ENCODE results near the gene ZNF302. TPM values are rescaled to one million over a fixed set of nuclear protein-coding genes. Genes with fewer than 3 reads are reported as not detected.

Gene ZNF302
- total and polyA plus RNA-seq, 10 donors, result 18.9 to 36.1 (median 29.3) TPM

DNA sequence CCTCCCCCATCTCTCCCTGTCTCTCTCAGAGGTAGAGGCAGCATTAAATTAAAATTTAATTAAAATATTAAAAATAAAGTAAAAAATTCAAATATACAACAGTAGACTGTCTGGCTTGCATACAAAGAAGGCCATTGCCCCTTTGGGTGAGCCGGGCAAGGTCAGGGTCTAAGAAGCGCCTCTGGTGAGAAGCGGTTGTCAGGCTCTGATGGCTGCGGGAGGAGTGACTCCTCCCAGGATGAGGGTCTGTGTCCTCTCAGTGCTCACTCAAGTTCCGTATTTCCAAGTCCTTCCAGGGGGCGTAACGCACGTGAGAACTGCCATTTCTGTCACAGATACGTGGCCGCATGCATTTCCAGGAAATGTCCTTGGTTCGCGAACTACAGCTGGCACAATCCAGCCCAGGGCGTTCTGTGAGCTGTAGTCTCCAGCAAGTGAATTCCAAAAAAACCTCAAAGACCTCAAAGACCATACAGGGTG, 55.8 kb downstream of the ZNF302 start:
- TF ChIP-seq, protein P1, sequence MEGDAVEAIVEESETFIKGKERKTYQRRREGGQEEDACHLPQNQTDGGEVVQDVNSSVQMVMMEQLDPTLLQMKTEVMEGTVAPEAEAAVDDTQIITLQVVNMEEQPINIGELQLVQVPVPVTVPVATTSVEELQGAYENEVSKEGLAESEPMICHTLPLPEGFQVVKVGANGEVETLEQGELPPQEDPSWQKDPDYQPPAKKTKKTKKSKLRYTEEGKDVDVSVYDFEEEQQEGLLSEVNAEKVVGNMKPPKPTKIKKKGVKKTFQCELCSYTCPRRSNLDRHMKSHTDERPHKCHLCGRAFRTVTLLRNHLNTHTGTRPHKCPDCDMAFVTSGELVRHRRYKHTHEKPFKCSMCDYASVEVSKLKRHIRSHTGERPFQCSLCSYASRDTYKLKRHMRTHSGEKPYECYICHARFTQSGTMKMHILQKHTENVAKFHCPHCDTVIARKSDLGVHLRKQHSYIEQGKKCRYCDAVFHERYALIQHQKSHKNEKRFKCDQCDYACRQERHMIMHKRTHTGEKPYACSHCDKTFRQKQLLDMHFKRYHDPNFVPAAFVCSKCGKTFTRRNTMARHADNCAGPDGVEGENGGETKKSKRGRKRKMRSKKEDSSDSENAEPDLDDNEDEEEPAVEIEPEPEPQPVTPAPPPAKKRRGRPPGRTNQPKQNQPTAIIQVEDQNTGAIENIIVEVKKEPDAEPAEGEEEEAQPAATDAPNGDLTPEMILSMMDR (IDR thresholded peaks at IDR 0.05 in 8 of 11, conservative IDR thresholded peaks at IDR 0.05 in 3 of 11), result no peak
- TF ChIP-seq POLR2A (IDR thresholded peaks at IDR 0.05) (no peak), POLR2AphosphoS5 (IDR thresholded peaks at IDR 0.05) (no peak)
- peak; percentile 83 for DNase-seq
- H3K36me3 ChIP-seq, result peaks cover 0 to 32% (median 23%) of the 10 kb centered on the region in 6 donors
- intact Hi-C loops (cut with DNase I; ENCODE audit: low total_unique reads), result loop anchor here (10.0 kb wide), 1 partner anchor 59 kb away; the partner anchor contains the start of genes SCGB2B2 and ZNF302
- H3K4me1 ChIP-seq, result peaks cover 13 to 38% (median 27%) of the 10 kb centered on the region in 6 donors
- peak overlapping the region; percentile 65 to 95 (median 70) for H3K4me3 ChIP-seq
- peak overlapping the region; percentile 91 to 97 (median 94) for H3K27ac ChIP-seq
- H3K9me3 ChIP-seq, result peaks cover 3 to 35% (median 19%) of the 10 kb centered on the region in 8 donors
- no peaks in the 10 kb centered on the region for H3K27me3 ChIP-seq (replicated peaks in 1 of 7)
- WGBS, 5 donors, result 0 to 3% (median 1%) methylated on average over 13 of the region's 13 CpGs

- no peaks in the 10 kb centered on the region for H3K27me3 ChIP-seq (replicated peaks in 1 of 7)
- peaks cover 13 to 38% (median 27%) of the 10 kb centered on the region in 6 donors for H3K4me1 ChIP-seq
- WGBS, 5 donors, result 0 to 1% (median 1%) methylated on average over 20 to 67 of the region's 67 CpGs
- TF ChIP-seq, protein P1 (IDR thresholded peaks at IDR 0.05 in 8 of 11, conservative IDR thresholded peaks at IDR 0.05 in 3 of 11), result peak in 2 of 11 experiments; percentile 6 to 8
- TF ChIP-seq POLR2AphosphoS5 (IDR thresholded peaks at IDR 0.05) (peak; percentile 84 to 92 (median 88)), POLR2A (IDR thresholded peaks at IDR 0.05) (peak in 2 of 3 donors; percentile 34 to 61)
- H3K36me3 ChIP-seq, result peaks cover 0 to 38% (median 29%) of the 10 kb centered on the region in 6 donors
- H3K9me3 ChIP-seq, result peaks cover 3 to 41% (median 25%) of the 10 kb centered on the region in 8 donors
- H3K4me3 ChIP-seq, result peak within 1 kb of the TSS; percentile 65 to 95 (median 70)
- intact Hi-C loops (cut with DNase I; ENCODE audit: low total_unique reads), result loop anchor here (10.0 kb wide), 1 partner anchor 59 kb away; the partner anchor contains the start of genes SCGB2B2 and ZNF302
- peak within 1 kb of the TSS; percentile 91 to 97 (median 94) for H3K27ac ChIP-seq
- DNase-seq, result peak; percentile 94
Observed at GRCh38 chr19:34733746-34734536, 56.5 kb downstream of the ZNF302 start, which contains the start of gene ZNF181. ZNF181 (plus strand) TSS chr19:34734243; CDS start chr19:34735038, 795 bp downstream.

DNA sequence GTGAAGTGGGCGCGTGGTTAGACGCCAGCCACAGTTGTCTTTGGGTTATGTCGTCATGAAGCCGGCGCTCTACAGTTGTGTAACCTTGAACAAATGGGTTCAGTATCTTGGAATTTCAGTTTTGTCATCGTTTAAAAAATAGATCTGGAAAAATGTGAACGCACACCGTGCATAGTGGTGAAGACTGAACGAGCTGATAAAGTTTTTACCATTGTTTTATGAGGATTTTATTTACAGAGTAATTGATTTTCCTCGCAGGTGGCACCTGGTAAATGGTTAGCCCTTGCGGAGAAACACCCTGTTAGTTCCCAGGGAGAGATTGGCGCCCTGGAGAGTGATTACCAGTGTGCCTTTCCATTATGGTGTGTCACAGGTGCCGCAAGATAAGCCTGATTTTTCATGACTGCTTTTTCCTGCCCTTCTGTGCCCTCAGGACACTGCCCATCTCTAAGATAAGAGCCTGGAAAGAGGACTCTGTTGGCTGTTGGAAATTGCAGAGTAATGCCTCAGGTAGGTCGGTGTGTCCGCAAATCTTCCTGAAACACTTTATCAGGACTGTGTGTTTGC, 57.1 kb downstream of the ZNF302 start:
- Histone ChIP-seq H3K4me1 (peaks cover 13 to 38% (median 27%) of the 10 kb centered on the region in 6 donors), H3K27ac (peak overlapping the region; percentile 91 to 97 (median 94)), H3K4me3 (peak overlapping the region; percentile 65 to 95 (median 70)), H3K27me3 (replicated peaks in 1 of 7) (no peaks in the 10 kb centered on the region), H3K36me3 (peaks cover 2 to 45% (median 36%) of the 10 kb centered on the region in 6 donors), H3K9me3 (peaks cover 3 to 48% (median 32%) of the 10 kb centered on the region in 8 donors)
- TF ChIP-seq POLR2AphosphoS5 (IDR thresholded peaks at IDR 0.05) (no peak), POLR2A (IDR thresholded peaks at IDR 0.05) (no peak)
- no peak for DNase-seq
- 21 to 24% (median 23%) methylated on average over 16 of the region's 16 CpGs for WGBS, 5 donors
- intact Hi-C loops (cut with DNase I; ENCODE audit: low total_unique reads), result loop anchor here (10.0 kb wide), 1 partner anchor 60 kb away; the partner anchor contains the start of genes SCGB2B2 and ZNF302

Small RNA genes within 50 kb of the gene (small RNA-seq; reads per million reads assigned to genes)
- 0 reads per million in 4 donors for gene RF00611

Other genes with a start within 250 kb of the ZNF302 start
- gene UBA2, start 249.3 kb upstream of the ZNF302 start, total RNA-seq, result 10 to 100 TPM; 55.2 to 71.9 (median 63.0) TPM
- 10 to 100 TPM; 44.6 to 67.5 (median 62.2) TPM for gene UBA2, start 249.3 kb upstream of the ZNF302 start, polyA plus RNA-seq
- gene WTIP, start 195.9 kb upstream of the ZNF302 start, total RNA-seq, result 10 to 100 TPM in 3 of 7 donors, 1 to 10 TPM in 4; 3.1 to 14.1 (median 8.9) TPM
- 1 to 10 TPM in 2 of 3 donors, under 1 TPM in 1; 0.78 to 3.8 (median 2.6) TPM for gene WTIP, start 195.9 kb upstream of the ZNF302 start, polyA plus RNA-seq
- gene SCGB2B2, start 519 bp upstream of the ZNF302 start, total RNA-seq, result 1 to 10 TPM in 6 of 7 donors, under 1 TPM in 1; 0.50 to 1.9 (median 1.3) TPM
- under 1 TPM in 2 of 3 donors, not detected in 1; 0.13 to 0.28 TPM for gene SCGB2B2, start 519 bp upstream of the ZNF302 start, polyA plus RNA-seq
- gene ZNF181, start 56.6 kb downstream of the ZNF302 start, total RNA-seq, result 10 to 100 TPM in 6 of 7 donors, 1 to 10 TPM in 1; 7.9 to 36.5 (median 13.8) TPM
- gene ZNF181, start 56.6 kb downstream of the ZNF302 start, polyA plus RNA-seq, result 10 to 100 TPM in 1 of 3 donors, 1 to 10 TPM in 2; 6.8 to 13.4 (median 7.2) TPM
- gene ZNF599, start 95.5 kb downstream of the ZNF302 start, total RNA-seq, result 10 to 100 TPM in 1 of 7 donors, 1 to 10 TPM in 6; 3.3 to 10.5 (median 7.7) TPM
- 1 to 10 TPM; 4.9 to 5.8 (median 4.9) TPM for gene ZNF599, start 95.5 kb downstream of the ZNF302 start, polyA plus RNA-seq
- 10 to 100 TPM in 1 of 7 donors, 1 to 10 TPM in 6; 2.7 to 23.5 (median 3.4) TPM for gene ZNF30, start 249.2 kb downstream of the ZNF302 start, total RNA-seq
- 1 to 10 TPM; 2.0 to 2.8 (median 2.2) TPM for gene ZNF30, start 249.2 kb downstream of the ZNF302 start, polyA plus RNA-seq